Dermis blood vessel endothelial cell (primary cell): ENCODE measurements around the gene LCN6. TPM values are rescaled to one million over a fixed set of nuclear protein-coding genes. Genes with fewer than 3 reads are reported as not detected.
"Not testable (repeated sequence)": the region's sequence is repeated elsewhere in the genome, so short reads cannot be mapped to it uniquely, and the experiment has no call there.

Experiments used
- DNase-seq: peaks from one replicate; pipeline ENCODE4 v3.0.0; 2010
- total RNA-seq: library from RNA; depleted of rRNA; stranded (reverse); fragments of >200 nt; gene quantifications from 2 replicates; pipeline ENCODE4 v1.2.3, GENCODE V29; 2014

Gene LCN6
- total RNA-seq, 1 donor from 2014 or later = 0.68 TPM

- DNase-seq = no peak
Observed at GRCh38 chr9:136707849-136708517, 40.3 kb downstream of the LCN6 start.

- no peak for DNase-seq
Observed at GRCh38 chr9:136707011-136707410, 41.3 kb downstream of the LCN6 start.

- peak; percentile 57 for DNase-seq
Observed at GRCh38 chr9:136705564-136705963, 42.8 kb downstream of the LCN6 start.

GRCh38 chr9:136704741-136705140, 43.6 kb downstream of the LCN6 start:
- DNase-seq = not testable (repeated sequence)

- no peak for DNase-seq
Observed at GRCh38 chr9:136703276-136703860, 45.0 kb downstream of the LCN6 start.

GRCh38 chr9:136701668-136702053, 46.7 kb downstream of the LCN6 start:
- DNase-seq = no peak

GRCh38 chr9:136700959-136701667, 47.2 kb downstream of the LCN6 start:
- no peak for DNase-seq

- no peak for DNase-seq
Observed at GRCh38 chr9:136700304-136700703, 48.0 kb downstream of the LCN6 start.

- DNase-seq = no peak
Observed at GRCh38 chr9:136698635-136699246, 49.6 kb downstream of the LCN6 start.

- DNase-seq = no peak
Observed at GRCh38 chr9:136697821-136698526, 50.4 kb downstream of the LCN6 start.

GRCh38 chr9:136697146-136697820, 51.0 kb downstream of the LCN6 start:
- no peak for DNase-seq

- no peak for DNase-seq
Observed at GRCh38 chr9:136696502-136696901, 51.8 kb downstream of the LCN6 start.

- DNase-seq = no peak
Observed at GRCh38 chr9:136695955-136696354, 52.4 kb downstream of the LCN6 start.

- no peak for DNase-seq
Observed at GRCh38 chr9:136695435-136695895, 52.9 kb downstream of the LCN6 start.

GRCh38 chr9:136694872-136695247, 53.5 kb downstream of the LCN6 start:
- no peak for DNase-seq

- DNase-seq = peak; percentile 78
Observed at GRCh38 chr9:136694163-136694871, 54.0 kb downstream of the LCN6 start.

Other genes starting within 250 kb of the LCN6 start
- 157 and 319 TPM in 2 replicates for gene NOTCH1, start 202.5 kb downstream of the LCN6 start, total RNA-seq
- 571 and 768 TPM in 2 replicates for gene EGFL7, start 85.6 kb downstream of the LCN6 start, total RNA-seq
- gene AGPAT2, start 61.1 kb downstream of the LCN6 start, total RNA-seq = 46.1 and 62.6 TPM in 2 replicates
- 172 and 238 TPM in 2 replicates for gene DIPK1B, start 36.0 kb downstream of the LCN6 start, total RNA-seq
- 0.05 TPM in 1 of 2 replicates, not detected in the other for gene LCN10, start 5.6 kb downstream of the LCN6 start, total RNA-seq
- not detected in 2 replicates for gene LCN8, start 9.7 kb upstream of the LCN6 start, total RNA-seq
- gene LCN15, start 16.0 kb upstream of the LCN6 start, total RNA-seq = 0.05 TPM in 1 of 2 replicates, not detected in the other
- gene TMEM141, start 42.8 kb upstream of the LCN6 start, total RNA-seq = 47.9 and 98.5 TPM in 2 replicates
- gene CCDC183, start 47.8 kb upstream of the LCN6 start, total RNA-seq = 0.37 and 1.0 TPM in 2 replicates
- 69.1 and 95.8 TPM in 2 replicates for gene RABL6, start 59.4 kb upstream of the LCN6 start, total RNA-seq
- gene AJM1, start 94.0 kb upstream of the LCN6 start, total RNA-seq = 1.0 TPM in 2 replicates
- gene PHPT1, start 100.9 kb upstream of the LCN6 start, total RNA-seq = 99.0 and 104 TPM in 2 replicates
- gene MAMDC4, start 103.8 kb upstream of the LCN6 start, total RNA-seq = 2.0 and 5.1 TPM in 2 replicates
- 309 and 438 TPM in 2 replicates for gene EDF1, start 117.8 kb upstream of the LCN6 start, total RNA-seq
- 20.6 and 24.2 TPM in 2 replicates for gene TRAF2, start 138.0 kb upstream of the LCN6 start, total RNA-seq
- gene FBXW5, start 196.2 kb upstream of the LCN6 start, total RNA-seq = 255 and 270 TPM in 2 replicates
- gene C8G, start 196.7 kb upstream of the LCN6 start, total RNA-seq = 1.7 TPM in 1 of 2 replicates, not detected in the other
- not detected in 2 replicates for gene LCN12, start 203.7 kb upstream of the LCN6 start, total RNA-seq
- 0.17 and 0.60 TPM in 2 replicates for gene PTGDS, start 229.0 kb upstream of the LCN6 start, total RNA-seq
- not detected in 2 replicates for gene LCNL1, start 234.5 kb upstream of the LCN6 start, total RNA-seq
- gene PAXX, start 243.9 kb upstream of the LCN6 start, total RNA-seq = 13.5 and 17.9 TPM in 2 replicates
- gene CLIC3, start 248.0 kb upstream of the LCN6 start, total RNA-seq = 0.09 TPM in 1 of 2 replicates, not detected in the other